CD14-positive monocyte (primary cell): ENCODE measurements around the gene CC2D2A. TPM values are rescaled to one million over a fixed set of nuclear protein-coding genes. Genes with fewer than 3 reads are reported as not detected.
A peak's percentile ranks its signal among the peaks of the same experiment; 100 is the strongest.

Experiments
- DNase-seq, 3 donors: peaks; one replicate each; pipeline ENCODE4 v3.0.0-alpha.2; 2011 to 2022
- H2AFZ ChIP-seq: 2 replicates; pipeline ENCODE4 v1.6.0; 2012; ENCODE audit warnings: mild to moderate bottlenecking, low read depth, low read length, inconsistent platforms; ENCODE audit not compliant: insufficient read depth, poor library complexity, severe bottlenecking
- H3K27ac ChIP-seq, 2 donors: 1 replicate in 1 of 2; 2 replicates in 1 of 2; pipeline ENCODE4 v1.5.1; 2012 to 2013; ENCODE audit warnings: low read length in 2 of 2, control low read depth in 1 of 2, inconsistent platforms in 1 of 2, low read depth in 1 of 2, mild to moderate bottlenecking in 1 of 2
- H3K27me3 ChIP-seq, 2 donors: one replicate each; pipeline versions ENCODE4 v1.6.0 to v1.6.1; 2011 to 2013; ENCODE audit warnings: low read length in 2 of 2; ENCODE audit not compliant: control insufficient read depth in 2 of 2, insufficient read depth in 2 of 2
- H3K36me3 ChIP-seq, 2 donors: replicated peaks in 1 of 2; 1 replicate in 1 of 2; 2 replicates in 1 of 2; pipeline versions ENCODE4 v1.5.1 to v1.6.1; 2012 to 2013; ENCODE audit warnings: low read length in 2 of 2, control low read depth in 1 of 2, inconsistent platforms in 1 of 2, mild to moderate bottlenecking in 1 of 2; ENCODE audit not compliant: insufficient read depth in 2 of 2, control insufficient read depth in 1 of 2
- H3K4me1 ChIP-seq, 2 donors: 1 replicate in 1 of 2; 2 replicates in 1 of 2; pipeline versions ENCODE4 v1.5.1 to v1.6.1; 2012 to 2013; ENCODE audit warnings: low read length in 2 of 2, control low read depth in 1 of 2, inconsistent platforms in 1 of 2, mild to moderate bottlenecking in 1 of 2, moderate library complexity in 1 of 2; ENCODE audit not compliant: insufficient read depth in 2 of 2, control insufficient read depth in 1 of 2
- H3K4me2 ChIP-seq: replicated peaks from 2 replicates; pipeline ENCODE3; 2012; ENCODE audit warnings: low read length, moderate library complexity, mild to moderate bottlenecking; ENCODE audit not compliant: poor library complexity, severe bottlenecking; ENCODE audit errors: extremely low read depth
- H3K4me3 ChIP-seq, 3 experiments: fragments of 200-600 bp in 1 of 3; sonication (generic) in 1 of 3; replicated peaks in 1 of 3; 1 replicate in 2 of 3; 2 replicates in 1 of 3; pipeline ENCODE4 v1.5.1; 2011 to 2013; ENCODE audit warnings: low read length in 3 of 3, mild to moderate bottlenecking in 3 of 3, control low read depth in 2 of 3, low read depth in 2 of 3, inconsistent platforms in 1 of 3, moderate library complexity in 1 of 3
- H3K79me2 ChIP-seq: 2 replicates; pipeline ENCODE4 v1.6.0; 2012; ENCODE audit warnings: mild to moderate bottlenecking, control low read depth, inconsistent platforms, low read length, moderate library complexity; ENCODE audit not compliant: insufficient read depth
- H3K9ac ChIP-seq: 2 replicates; pipeline ENCODE4 v1.6.0; 2017; ENCODE audit warnings: low read length, mild to moderate bottlenecking; ENCODE audit not compliant: insufficient read depth, poor library complexity, severe bottlenecking
- H3K9me3 ChIP-seq, 2 donors: replicated peaks in 1 of 2; 1 replicate in 1 of 2; 2 replicates in 1 of 2; pipeline versions ENCODE4 v1.5.1 to v1.6.1; 2012 to 2013; ENCODE audit warnings: low read length in 2 of 2, control low read depth in 1 of 2; ENCODE audit not compliant: control insufficient read depth in 1 of 2, insufficient read depth in 1 of 2
- H4K20me1 ChIP-seq: 2 replicates; pipeline ENCODE4 v1.6.0; 2012; ENCODE audit warnings: mild to moderate bottlenecking, low read length, control low read depth, moderate library complexity; ENCODE audit not compliant: insufficient read depth
- H3K27ac Mint-ChIP-seq, 7 donors: one replicate each; pipeline ENCODE4 v1.8.0; 2020; ENCODE audit warnings: mild to moderate bottlenecking in 7 of 7, mixed read lengths in 7 of 7, moderate library complexity in 6 of 7, inconsistent platforms in 2 of 7
- H3K27me3 Mint-ChIP-seq, 3 donors: one replicate each; pipeline ENCODE4 v1.8.0; 2021 to 2022; ENCODE audit warnings: low read depth in 3 of 3, mild to moderate bottlenecking in 3 of 3, mixed read lengths in 3 of 3, moderate library complexity in 3 of 3, inconsistent platforms in 1 of 3
- H3K36me3 Mint-ChIP-seq, 2 donors: one replicate each; pipeline ENCODE4 v1.8.0; 2020; ENCODE audit warnings: mixed read lengths in 2 of 2, inconsistent platforms in 1 of 2, mild to moderate bottlenecking in 1 of 2
- H3K4me1 Mint-ChIP-seq: one replicate; pipeline ENCODE4 v1.8.0; 2020; ENCODE audit warnings: mild to moderate bottlenecking, mixed read lengths
- H3K4me3 Mint-ChIP-seq, 2 donors: one replicate each; pipeline ENCODE4 v1.8.0; 2020; ENCODE audit warnings: mild to moderate bottlenecking in 2 of 2, mixed read lengths in 2 of 2, moderate library complexity in 1 of 2
- H3K9me3 Mint-ChIP-seq, 7 donors: one replicate each; pipeline ENCODE4 v1.8.0; 2020 to 2022; ENCODE audit warnings: mixed read lengths in 7 of 7, mild to moderate bottlenecking in 6 of 7, moderate library complexity in 6 of 7, inconsistent platforms in 2 of 7
- WGBS: methylation state at CpG from one replicate; pipeline ENCODE4 v1.1.5; 2013; ENCODE audit warnings: missing lambda C conversion rate; ENCODE audit not compliant: insufficient coverage; 5-methylcytosine and 5-hydroxymethylcytosine counted together
- intact Hi-C, 2 donors: fragments of 100-400 bp; cut with micrococcal nuclease; formaldehyde crosslinking; loops; one replicate each; pipeline versions ENCODE4 v1.15.0 to v1.15.1; 2023
- polyA plus RNA-seq, 3 donors: library from polyadenylated mRNA; depleted of rRNA in 1 of 3; unstranded in 2 of 3; stranded (reverse) in 1 of 3; fragments of 300-500 nt in 2 of 3; fragments of >200 nt in 1 of 3; fragmentation: Illumina TruSeq in 2 of 3; gene quantifications; 1 replicate in 2 of 3; 2 replicates in 1 of 3; pipeline ENCODE4 v1.2.3, GENCODE V29; 2012 to 2021
- TF ChIP-seq, protein P1 (sequence below): fragments of 200-600 bp; IDR thresholded peaks from one replicate; pipeline ENCODE4 v1.8.0; 2022; ENCODE audit warnings: antibody characterized with exemption, mild to moderate bottlenecking

CC2D2A gene
- polyA plus RNA-seq, 3 donors, result 1.7 to 2.5 (median 1.9) TPM

DNA sequence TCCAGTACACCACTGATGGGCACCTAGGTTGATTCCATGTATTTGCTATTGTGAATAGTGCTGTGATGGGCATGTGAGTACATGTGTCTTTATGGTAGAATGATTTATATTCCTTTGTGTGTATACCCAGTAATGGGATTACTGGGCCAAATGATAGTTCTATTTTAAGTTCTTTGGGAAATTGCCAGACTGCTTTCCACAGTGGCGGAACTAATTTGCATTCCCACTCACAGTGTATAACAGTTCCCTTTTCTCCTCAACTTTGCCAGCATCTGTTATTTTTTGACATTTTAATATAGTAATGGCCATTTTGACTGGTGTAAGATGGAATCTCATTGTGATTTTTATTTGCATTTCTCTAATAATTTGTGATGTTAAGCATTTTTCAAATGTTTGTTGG is 25.9 kb downstream of the CC2D2A start:
- Mint-ChIP-seq H3K4me3 (no peak overlapping the region), H3K36me3 (no peaks in the 10 kb centered on the region), H3K9me3 (peaks cover 0 to 7% (median 3%) of the 10 kb centered on the region in 7 donors), H3K27ac (no peak overlapping the region), H3K27me3 (peaks cover 0 to 2% (median 0%) of the 10 kb centered on the region in 3 donors), H3K4me1 (peaks cover 8% of the 10 kb centered on the region)
- intact Hi-C loops, result no loop called here
- DNase-seq, result peak in 1 of 3 donors; percentile 10
- Histone ChIP-seq H3K36me3 (no peaks in the 10 kb centered on the region), H4K20me1 (no peaks in the 10 kb centered on the region), H3K4me2 (no peak overlapping the region), H3K4me3 (no peak overlapping the region), H3K9me3 (no peaks in the 10 kb centered on the region), H2AFZ (no peak overlapping the region), H3K4me1 (peaks cover 0 to 6% of the 10 kb centered on the region in 2 donors), H3K9ac (no peak overlapping the region), H3K27ac (no peak overlapping the region), H3K27me3 (no peaks in the 10 kb centered on the region), H3K79me2 (no peaks in the 10 kb centered on the region)
- WGBS, result no CpG with 5 or more reads among the region's 1 CpG
- TF ChIP-seq, protein P1, sequence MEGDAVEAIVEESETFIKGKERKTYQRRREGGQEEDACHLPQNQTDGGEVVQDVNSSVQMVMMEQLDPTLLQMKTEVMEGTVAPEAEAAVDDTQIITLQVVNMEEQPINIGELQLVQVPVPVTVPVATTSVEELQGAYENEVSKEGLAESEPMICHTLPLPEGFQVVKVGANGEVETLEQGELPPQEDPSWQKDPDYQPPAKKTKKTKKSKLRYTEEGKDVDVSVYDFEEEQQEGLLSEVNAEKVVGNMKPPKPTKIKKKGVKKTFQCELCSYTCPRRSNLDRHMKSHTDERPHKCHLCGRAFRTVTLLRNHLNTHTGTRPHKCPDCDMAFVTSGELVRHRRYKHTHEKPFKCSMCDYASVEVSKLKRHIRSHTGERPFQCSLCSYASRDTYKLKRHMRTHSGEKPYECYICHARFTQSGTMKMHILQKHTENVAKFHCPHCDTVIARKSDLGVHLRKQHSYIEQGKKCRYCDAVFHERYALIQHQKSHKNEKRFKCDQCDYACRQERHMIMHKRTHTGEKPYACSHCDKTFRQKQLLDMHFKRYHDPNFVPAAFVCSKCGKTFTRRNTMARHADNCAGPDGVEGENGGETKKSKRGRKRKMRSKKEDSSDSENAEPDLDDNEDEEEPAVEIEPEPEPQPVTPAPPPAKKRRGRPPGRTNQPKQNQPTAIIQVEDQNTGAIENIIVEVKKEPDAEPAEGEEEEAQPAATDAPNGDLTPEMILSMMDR, result no peak

DNA sequence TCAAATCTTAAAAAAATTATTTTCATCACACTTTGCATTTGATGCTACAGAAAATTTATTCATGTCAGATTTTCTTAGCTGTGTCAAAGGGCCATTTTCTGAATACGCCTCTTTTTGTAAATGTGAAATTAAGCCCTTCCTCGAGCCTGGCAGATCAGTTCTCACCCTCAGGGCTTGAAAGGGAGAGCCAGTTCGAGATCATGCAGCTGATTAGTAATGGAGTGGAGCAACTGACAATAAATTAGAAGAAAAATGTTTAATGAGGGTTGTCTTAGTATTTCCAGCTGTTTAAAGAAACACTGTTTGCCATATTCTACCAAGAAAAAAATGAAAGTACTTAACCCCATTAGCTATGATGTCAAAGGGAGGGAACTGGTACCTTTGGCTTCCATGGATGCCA is 28.7 kb downstream of the CC2D2A start:
- Histone ChIP-seq H4K20me1 (no peaks in the 10 kb centered on the region), H2AFZ (no peak overlapping the region), H3K9ac (no peak overlapping the region), H3K9me3 (no peaks in the 10 kb centered on the region), H3K79me2 (no peaks in the 10 kb centered on the region), H3K27ac (no peak overlapping the region), H3K4me2 (no peak overlapping the region), H3K4me3 (no peak overlapping the region), H3K27me3 (no peaks in the 10 kb centered on the region), H3K36me3 (no peaks in the 10 kb centered on the region), H3K4me1 (peaks cover 0 to 6% of the 10 kb centered on the region in 2 donors)
- Mint-ChIP-seq H3K27ac (peak overlapping the region in 1 of 7 donors; percentile 72), H3K9me3 (peaks cover 0 to 7% (median 2%) of the 10 kb centered on the region in 7 donors), H3K36me3 (no peaks in the 10 kb centered on the region), H3K27me3 (peaks cover 0 to 3% (median 2%) of the 10 kb centered on the region in 3 donors), H3K4me3 (no peak overlapping the region), H3K4me1 (peaks cover 8% of the 10 kb centered on the region)
- intact Hi-C loops, result no loop called here
- TF ChIP-seq, protein P1, result no peak
- WGBS, result 100% methylated on average over 2 of the region's 3 CpGs
- DNase-seq, result no peak
